ENCODE results near the gene NANOS3.

NANOS3 gene

DNA sequence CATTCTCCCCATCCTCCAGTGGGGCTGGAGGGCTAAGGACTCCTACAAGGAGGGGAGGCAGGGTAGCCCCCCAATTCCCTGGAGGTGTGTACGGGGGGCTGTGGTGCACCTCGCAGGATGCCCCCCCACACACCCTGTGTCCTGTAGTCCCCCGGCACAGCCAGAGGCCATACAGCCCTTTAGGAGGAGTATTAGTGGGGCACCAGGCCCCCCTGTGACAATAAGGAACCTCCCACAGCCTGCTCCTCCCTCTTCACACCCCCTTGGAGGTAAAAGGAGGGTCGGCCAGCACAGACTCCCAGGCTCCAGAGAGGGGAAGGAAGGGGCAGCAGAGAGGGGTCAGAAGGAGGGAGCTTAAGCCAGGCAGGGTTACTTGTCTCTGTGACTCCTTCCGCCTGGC lies at the start of gene NANOS3:
TSS of gene NANOS3 (plus strand) at position 301 of the 400 bp plus-strand sequence. CDS start 115 bp downstream, outside the sequence.
- no peak for DNase-seq (ENCODE audit: low read depth)

- DNase-seq (ENCODE audit: low read depth): no peak
Measured at GRCh38 chr19:13827656-13828055, 49.3 kb upstream of the NANOS3 start.

DNA sequence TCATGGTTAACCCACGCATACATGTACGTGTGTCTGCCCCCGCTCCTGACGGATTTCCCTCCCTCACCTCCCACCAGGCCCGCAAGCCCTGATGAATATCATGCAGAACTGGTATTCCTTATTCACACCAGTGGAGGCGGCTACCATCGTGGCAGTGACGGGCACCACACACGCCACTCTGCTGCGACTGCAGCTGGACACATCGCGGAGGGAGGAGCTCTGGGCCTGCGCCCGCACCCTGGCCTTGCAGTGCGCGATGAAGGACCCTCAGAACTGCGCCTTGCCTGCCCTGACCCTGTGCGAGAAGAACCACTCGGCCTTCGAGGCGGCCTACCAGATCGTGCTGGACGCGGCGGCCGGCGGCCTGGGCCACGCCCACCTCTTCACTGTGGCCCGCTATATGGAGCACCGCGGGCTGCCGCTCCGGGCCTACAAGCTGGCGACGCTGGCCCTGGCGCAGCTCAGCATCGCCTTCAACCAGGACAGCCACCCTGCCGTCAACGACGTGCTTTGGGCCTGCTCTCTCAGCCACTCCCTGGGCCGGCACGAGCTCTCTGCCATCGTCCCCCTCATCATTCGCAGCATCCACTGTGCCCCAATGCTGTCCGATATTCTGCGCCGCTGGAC lies 46.7 kb upstream of the NANOS3 start:
- no peak for DNase-seq (ENCODE audit: low read depth)

DNA sequence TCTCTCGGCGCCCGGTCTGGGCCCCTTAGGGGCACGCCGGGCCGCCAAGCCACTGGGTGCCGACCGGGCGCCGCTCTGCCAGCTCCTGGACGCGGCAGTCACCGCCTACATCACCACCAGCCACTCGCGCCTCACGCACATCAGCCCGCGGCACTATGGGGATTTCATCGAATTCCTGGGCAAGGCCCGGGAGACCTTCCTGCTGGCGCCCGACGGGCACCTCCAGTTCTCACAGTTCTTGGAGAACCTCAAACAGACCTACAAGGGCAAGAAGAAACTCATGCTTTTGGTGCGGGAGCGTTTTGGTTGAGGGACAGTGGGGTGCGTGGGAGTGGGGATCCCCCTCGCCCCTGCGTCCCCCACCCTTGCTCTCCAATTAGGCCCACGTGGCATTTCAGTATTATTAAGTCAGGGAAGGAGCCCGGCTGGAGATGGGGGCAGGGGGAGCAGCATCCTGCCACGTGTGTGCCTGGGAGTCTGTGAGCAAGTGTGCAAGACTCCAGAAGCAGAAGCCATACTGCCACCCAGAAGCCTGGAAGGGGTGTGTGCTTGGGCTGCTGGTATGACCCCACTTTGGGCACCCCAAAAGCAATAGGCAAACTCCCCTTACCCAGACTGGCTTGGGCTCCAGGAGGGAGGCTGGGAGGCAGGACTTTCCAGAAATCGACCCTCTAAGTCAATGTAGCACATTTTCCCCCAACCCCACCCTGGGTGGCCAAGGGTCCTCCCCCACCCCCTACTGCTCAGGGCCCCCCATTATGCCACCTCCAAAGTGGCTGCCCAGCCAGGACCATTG lies 46.0 kb upstream of the NANOS3 start:
- no peak for DNase-seq (ENCODE audit: low read depth)

GRCh38 chr19:13831537-13832467 lies 45.1 kb upstream of the NANOS3 start:
- no peak for DNase-seq (ENCODE audit: low read depth)

DNA sequence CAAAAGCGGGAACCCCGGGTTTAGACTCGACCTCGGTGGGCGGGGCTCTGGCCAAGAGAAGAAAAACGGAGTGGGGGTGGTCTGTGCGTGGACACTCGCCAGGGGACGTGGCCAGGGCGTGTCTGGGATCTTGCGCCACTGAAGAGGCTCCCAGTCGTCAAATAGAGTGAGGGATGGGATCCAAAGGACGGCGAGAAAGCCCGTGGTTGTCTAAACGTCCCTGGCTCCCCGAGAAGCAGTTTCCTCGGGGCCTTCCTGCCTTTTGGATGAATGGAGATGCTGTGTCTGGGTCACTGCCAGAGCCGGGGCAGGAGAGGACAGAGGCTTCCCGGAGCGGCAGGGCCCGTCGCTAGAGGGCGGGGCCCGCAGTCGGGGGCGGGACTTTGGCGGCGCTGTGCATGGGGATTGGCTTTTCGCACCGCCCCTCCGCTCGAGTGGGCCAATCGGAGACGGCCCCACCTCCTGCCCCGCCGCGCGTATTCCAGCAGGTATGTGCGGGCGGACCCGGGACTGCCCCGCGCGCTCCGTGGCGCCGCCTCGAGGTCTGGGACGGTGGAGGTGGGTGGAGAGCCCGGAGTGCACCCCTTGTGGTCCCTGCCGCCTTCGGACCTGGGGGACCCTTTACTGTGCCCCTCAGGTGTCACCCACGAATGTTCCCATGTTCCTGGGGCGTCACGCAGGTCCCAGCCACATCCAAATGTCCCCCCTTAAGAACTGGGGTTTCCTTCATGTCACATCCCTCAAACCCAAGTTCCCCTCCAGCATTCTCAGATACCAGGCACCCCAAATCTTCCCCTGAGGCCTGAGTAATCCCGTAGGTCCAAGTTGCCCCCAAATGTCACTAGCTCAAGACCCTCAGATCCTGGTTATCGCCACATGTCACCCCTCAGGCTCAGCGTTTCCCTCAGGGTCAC lies 43.3 kb upstream of the NANOS3 start:
- peak; percentile 87 for DNase-seq (ENCODE audit: low read depth)

DNA sequence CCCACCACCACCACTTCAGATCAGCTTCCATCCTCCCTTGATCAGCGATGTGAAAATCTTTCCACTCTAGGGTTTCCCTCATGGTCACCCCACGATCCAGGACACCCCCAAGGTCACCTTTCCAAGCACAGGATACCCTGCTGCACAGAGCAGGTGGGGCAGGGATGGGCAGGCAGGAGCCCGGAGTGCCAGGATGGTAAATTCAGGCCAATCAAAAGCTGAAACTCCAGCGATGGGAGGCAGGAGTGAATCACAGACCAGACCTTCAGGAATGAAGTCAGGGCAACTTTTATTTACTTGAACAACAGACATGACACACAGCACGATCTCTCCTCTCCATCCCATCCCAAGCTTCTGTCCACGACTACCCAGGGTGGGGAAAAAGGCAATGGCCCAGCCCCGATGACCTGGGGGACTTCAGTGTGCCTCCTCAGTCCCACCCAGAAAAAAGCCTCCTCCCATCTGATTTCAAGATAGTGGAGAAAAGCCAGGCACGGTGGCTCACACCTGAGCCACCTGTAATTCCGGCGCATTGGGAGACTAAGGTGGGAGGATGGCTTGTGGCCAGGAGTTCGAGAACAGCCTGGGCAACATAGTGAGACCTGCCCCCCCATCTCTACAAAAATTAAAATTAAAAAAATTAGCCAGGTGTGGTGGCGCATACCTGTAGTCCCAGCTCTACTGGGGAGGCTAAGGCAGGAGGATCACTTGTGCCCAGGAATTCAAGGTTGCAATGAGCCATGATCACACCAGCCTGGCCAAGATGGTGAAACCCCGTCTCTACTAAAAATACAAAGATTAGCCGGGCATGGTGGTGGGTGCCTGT lies 42.5 kb upstream of the NANOS3 start:
- no peak for DNase-seq (ENCODE audit: low read depth)

GRCh38 chr19:13835791-13836723 lies 40.9 kb upstream of the NANOS3 start:
- DNase-seq (ENCODE audit: low read depth): no peak

DNA sequence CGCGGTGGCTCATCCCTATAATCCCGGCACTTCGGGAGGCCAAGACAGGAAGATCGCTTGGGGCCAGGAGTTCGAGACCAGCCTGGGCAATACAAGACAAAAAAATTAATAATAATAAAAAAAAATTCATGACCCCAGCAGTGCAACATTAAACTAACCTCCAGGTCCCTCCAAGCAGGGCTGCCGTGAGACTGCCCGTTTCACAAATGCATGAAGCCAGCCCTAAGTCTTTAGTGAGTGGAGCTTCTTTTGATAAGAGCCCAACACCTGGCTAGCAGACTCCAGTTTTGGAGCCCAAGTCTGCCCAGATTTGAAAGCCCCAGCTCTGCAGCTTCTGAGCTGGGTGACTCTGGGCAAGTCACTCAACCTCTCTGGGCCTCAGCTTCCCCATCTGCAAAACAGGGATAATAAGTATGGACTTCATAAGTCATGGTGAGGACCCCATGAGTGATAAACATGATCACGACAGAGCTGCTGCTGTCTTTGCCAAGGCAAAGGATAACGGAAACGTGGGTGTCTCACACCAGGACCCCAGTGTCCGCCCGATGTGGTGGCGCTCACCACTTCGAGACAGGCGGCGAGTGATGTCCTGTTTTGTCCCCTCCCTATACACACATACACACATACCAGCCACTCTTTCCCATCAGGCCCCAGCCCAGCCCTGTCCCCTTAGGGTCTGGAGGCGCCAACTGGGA lies 38.4 kb upstream of the NANOS3 start:
- DNase-seq (ENCODE audit: low read depth): no peak

GRCh38 chr19:13839130-13839937 lies 37.6 kb upstream of the NANOS3 start:
- DNase-seq (ENCODE audit: low read depth): peak; percentile 84

GRCh38 chr19:13839938-13840304 lies 37.0 kb upstream of the NANOS3 start:
- DNase-seq (ENCODE audit: low read depth): no peak

DNA sequence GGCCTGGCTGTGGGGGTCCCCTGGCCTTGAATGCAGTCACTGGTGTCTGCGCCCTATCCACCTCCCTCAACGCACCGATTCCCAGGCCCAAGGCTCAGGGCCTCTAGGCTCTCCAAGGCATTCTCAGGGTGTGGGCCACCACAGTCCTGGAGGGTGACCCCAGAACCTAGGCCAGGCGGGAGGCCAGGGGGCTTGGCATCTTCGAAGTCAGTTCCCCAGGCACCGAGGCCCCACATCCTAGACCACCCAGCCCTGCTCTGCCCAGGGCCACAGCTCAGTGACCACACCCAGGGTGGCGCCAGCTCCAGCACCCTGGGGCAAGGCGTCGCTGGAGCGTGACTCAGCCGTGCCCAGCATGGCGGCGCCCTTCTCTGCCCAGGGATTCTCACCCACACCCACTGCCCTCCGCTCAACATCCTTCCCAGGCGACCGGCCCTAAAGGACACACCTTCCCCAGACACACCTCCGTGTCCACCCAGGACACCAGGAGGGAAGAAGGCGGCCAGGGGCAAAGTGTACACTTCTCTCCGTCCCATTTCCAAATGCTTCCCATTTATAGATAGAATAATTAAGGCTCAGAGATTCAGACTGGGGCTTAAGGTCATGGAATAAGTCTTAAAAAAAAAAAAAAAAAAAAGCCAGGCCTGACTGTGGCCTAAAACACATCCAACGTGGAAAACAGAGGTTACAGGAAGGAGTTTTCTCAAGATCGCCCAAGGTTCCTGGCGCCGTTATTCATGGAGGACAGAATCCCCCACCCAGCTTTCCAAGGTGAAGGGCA lies 36.4 kb upstream of the NANOS3 start:
- no peak for DNase-seq (ENCODE audit: low read depth)

DNA sequence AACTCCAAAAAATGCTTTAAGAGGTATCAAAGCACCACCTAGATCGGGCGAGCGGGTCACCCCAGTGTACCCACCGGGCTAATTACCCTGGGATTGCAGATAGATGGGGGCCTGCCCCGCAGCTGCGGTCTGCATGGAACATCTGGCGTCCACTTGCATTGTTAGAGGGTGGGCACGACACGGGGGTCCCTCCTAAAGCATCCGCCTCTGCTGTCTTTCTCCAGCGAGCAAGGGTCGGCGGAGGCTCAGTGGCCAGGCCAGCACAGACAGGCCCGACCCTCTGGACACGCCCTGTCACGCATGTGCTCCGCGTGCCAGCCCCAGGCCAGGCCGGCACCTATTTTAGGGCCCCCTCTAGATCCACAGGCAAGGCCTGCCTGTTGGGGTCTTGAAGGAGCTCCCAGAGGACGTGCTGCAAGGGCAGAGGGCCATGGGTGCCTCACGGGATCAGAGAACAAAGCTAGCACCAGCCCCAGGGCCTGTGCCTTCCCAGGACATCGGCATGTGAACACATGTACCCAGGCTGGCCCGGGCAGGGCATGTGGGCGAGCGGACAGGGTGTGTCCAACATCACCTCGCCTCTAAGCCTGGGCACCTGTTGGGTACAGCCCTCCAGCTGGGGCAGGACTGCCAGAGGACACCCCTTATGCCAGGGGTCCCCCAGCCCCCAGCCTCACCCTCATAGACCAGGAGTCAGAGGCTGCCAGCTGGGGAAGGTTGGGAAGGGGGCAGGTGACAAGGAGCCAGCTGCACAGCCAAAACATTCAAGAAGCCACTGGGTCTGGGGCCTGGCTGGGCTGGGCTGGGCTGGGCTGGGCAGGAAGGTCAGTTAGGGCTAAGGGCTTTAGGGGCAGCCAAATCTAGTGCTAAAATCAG lies 35.6 kb upstream of the NANOS3 start:
- no peak for DNase-seq (ENCODE audit: low read depth)

GRCh38 chr19:13841962-13842290 lies 35.0 kb upstream of the NANOS3 start:
- DNase-seq (ENCODE audit: low read depth): no peak

DNA sequence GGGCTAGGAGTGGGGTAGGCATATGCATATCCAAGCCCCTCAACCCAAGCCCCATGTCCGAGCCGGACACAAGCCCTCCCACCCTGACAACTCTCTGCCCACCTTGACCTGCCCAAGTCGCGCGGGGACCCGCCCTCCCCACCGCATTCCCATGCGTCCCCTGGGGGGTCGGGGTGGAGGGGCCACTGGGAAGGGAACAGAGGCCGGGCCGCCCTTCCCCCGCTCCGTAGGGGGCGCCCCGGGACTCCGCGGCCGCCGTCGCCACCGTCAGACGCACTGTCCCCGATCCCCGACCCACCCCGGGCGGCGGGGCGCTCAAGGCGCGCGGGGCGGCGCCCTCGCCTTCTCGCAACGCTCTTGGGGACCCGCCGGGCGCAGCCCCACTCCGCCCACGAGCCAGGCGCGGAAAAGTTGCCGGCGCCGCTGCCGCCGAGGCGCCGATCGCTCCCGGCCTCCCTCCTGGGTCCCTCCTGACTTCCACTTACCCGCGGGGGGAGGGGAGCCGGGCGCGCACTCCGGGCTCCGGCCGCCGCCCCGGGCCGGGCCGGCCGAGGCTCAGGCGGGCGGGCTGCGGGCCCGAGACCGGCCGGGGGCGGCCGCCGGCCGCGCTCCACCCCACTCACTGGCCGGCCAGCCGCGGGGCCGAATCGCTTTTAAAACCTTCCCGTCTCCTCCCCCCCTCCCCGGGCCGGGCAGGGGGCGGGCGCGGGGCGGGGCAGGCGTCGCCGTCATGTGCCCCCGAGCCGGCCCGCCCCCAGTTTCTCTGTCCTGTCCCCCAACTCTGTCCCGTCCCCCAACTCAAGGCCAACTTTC lies 34.4 kb upstream of the NANOS3 start:
- DNase-seq (ENCODE audit: low read depth): peak; percentile 59
